ENCODE results near the gene ABI3BP.

ABI3BP gene

GRCh38 chr3:100745617-100746016, 247.6 kb downstream of the ABI3BP start:
- FAIRE-seq (no peak), DNase-seq (ENCODE audit: insufficient read length, low spot score) (no peak)

- FAIRE-seq (no peak), DNase-seq (ENCODE audit: insufficient read length, low spot score) (no peak)
These were observed 248.6 kb downstream of the ABI3BP start for GRCh38 chr3:100744671-100745070.

GRCh38 chr3:100743535-100743934, 249.7 kb downstream of the ABI3BP start:
- no peak for FAIRE-seq

GRCh38 chr3:100740207-100740606, 253.0 kb downstream of the ABI3BP start:
- FAIRE-seq: no peak

More at GRCh38 chr3:100743535-100743934, 249.7 kb downstream of the ABI3BP start:
- DNase-seq (ENCODE audit: insufficient read length, low spot score): no peak

GRCh38 chr3:100737334-100737733, 255.9 kb downstream of the ABI3BP start:
- FAIRE-seq: peak; percentile 71

More at GRCh38 chr3:100740207-100740606, 253.0 kb downstream of the ABI3BP start:
- DNase-seq (ENCODE audit: insufficient read length, low spot score): no peak

GRCh38 chr3:100732435-100732834, 260.8 kb downstream of the ABI3BP start:
- DNase-seq (ENCODE audit: insufficient read length, low spot score) (no peak), FAIRE-seq (no peak)

More at GRCh38 chr3:100737334-100737733, 255.9 kb downstream of the ABI3BP start:
- DNase-seq (ENCODE audit: insufficient read length, low spot score): no peak

GRCh38 chr3:100730524-100730923, 262.7 kb downstream of the ABI3BP start:
- DNase-seq (ENCODE audit: insufficient read length, low spot score) (no peak), FAIRE-seq (peak; percentile 60)

GRCh38 chr3:100726706-100727105, 266.5 kb downstream of the ABI3BP start:
- DNase-seq (ENCODE audit: insufficient read length, low spot score) (no peak), FAIRE-seq (no peak)

- FAIRE-seq: no peak
- DNase-seq (ENCODE audit: insufficient read length, low spot score): no peak
These were observed 267.2 kb downstream of the ABI3BP start for GRCh38 chr3:100725935-100726513.

GRCh38 chr3:100720426-100720825, 272.8 kb downstream of the ABI3BP start:
- FAIRE-seq: no peak
- no peak for DNase-seq (ENCODE audit: insufficient read length, low spot score)

- DNase-seq (ENCODE audit: insufficient read length, low spot score) (no peak), FAIRE-seq (no peak)
These were observed 274.1 kb downstream of the ABI3BP start for GRCh38 chr3:100719136-100719535.

- DNase-seq (ENCODE audit: insufficient read length, low spot score) (no peak), FAIRE-seq (no peak)
These were observed 275.4 kb downstream of the ABI3BP start for GRCh38 chr3:100717637-100718487.

- FAIRE-seq (no peak), DNase-seq (ENCODE audit: insufficient read length, low spot score) (no peak)
These were observed 276.2 kb downstream of the ABI3BP start for GRCh38 chr3:100717063-100717462.

- FAIRE-seq: no peak
- no peak for DNase-seq (ENCODE audit: insufficient read length, low spot score)
These were observed 278.0 kb downstream of the ABI3BP start for GRCh38 chr3:100715176-100715575.

- DNase-seq (ENCODE audit: insufficient read length, low spot score): peak; percentile 36
- FAIRE-seq: peak; percentile 86
These were observed 282.8 kb downstream of the ABI3BP start for GRCh38 chr3:100710261-100710968.

- no peak for DNase-seq (ENCODE audit: insufficient read length, low spot score)
- no peak for FAIRE-seq
These were observed 283.4 kb downstream of the ABI3BP start for GRCh38 chr3:100709842-100710260.

GRCh38 chr3:100708989-100709841, 284.0 kb downstream of the ABI3BP start, which contains the start of gene TFG:
TSS of gene TFG (plus strand) at chr3:100709494. CDS start at chr3:100713686, 4,192 bp downstream.
- peak; percentile 75 for DNase-seq (ENCODE audit: insufficient read length, low spot score)
- peak; percentile 99 for FAIRE-seq

GRCh38 chr3:100708644-100708988, 284.6 kb downstream of the ABI3BP start:
- DNase-seq (ENCODE audit: insufficient read length, low spot score) (no peak), FAIRE-seq (no peak)

GRCh38 chr3:100706365-100706764, 286.9 kb downstream of the ABI3BP start:
- DNase-seq (ENCODE audit: insufficient read length, low spot score) (no peak), FAIRE-seq (no peak)

GRCh38 chr3:100703865-100704264, 289.4 kb downstream of the ABI3BP start:
- DNase-seq (ENCODE audit: insufficient read length, low spot score) (no peak), FAIRE-seq (no peak)

Data from GM19239 (cell line).